ENCODE measurements around the gene BACH1. TPM values are rescaled to one million over a fixed set of nuclear protein-coding genes. Genes with fewer than 3 reads are reported as not detected.

The BACH1 gene
- total and polyA plus RNA-seq, 4 donors, result 9.2 to 106 (median 54.2) TPM

- 92 to 95% methylated on average over 11 of the region's 11 CpGs for WGBS, 2 donors
- TF ChIP-seq CTCF (IDR thresholded peaks at IDR 0.05; ENCODE audit: control extremely low read depth, extremely low read depth), result no peak
- peaks cover 4 to 24% (median 16%) of the 10 kb centered on the region in 4 donors for H3K36me3 ChIP-seq (ENCODE audit: control insufficient read depth in 4 of 4, insufficient read depth in 4 of 4, low read length in 4 of 4)
- no peaks in the 10 kb centered on the region for H3K27me3 ChIP-seq (ENCODE audit: control insufficient read depth in 3 of 3, insufficient read depth in 3 of 3, low read length in 2 of 3)
- H3K4me1 ChIP-seq (ENCODE audit: control insufficient read depth in 5 of 5, insufficient read depth in 5 of 5, low read length in 5 of 5), result peaks cover 3 to 21% (median 10%) of the 10 kb centered on the region in 5 donors
- no peaks in the 10 kb centered on the region for H3K9me3 ChIP-seq (ENCODE audit: control insufficient read depth in 4 of 4, insufficient read depth in 3 of 4, low read length in 3 of 4)
- DNase-seq, result no peak
- no peak for ATAC-seq (ENCODE audit: insufficient read depth, low FRiP score)
- no peak overlapping the region for H3K27ac ChIP-seq (ENCODE audit: low read depth in 1 of 2, low read length in 1 of 2)
- no peak overlapping the region for H3K4me3 ChIP-seq
- H3K9ac ChIP-seq (ENCODE audit: insufficient read depth in 1 of 2, low read length in 2 of 2), result no peak overlapping the region
Observed at GRCh38 chr21:29321932-29322928, 23.5 kb downstream of the BACH1 start.

GRCh38 chr21:29323189-29323588 is 24.5 kb downstream of the BACH1 start:
- DNase-seq (no peak), ATAC-seq (ENCODE audit: insufficient read depth, low FRiP score) (no peak)
- Histone ChIP-seq H3K27me3 (ENCODE audit: control insufficient read depth in 3 of 3, insufficient read depth in 3 of 3, low read length in 2 of 3) (no peaks in the 10 kb centered on the region), H3K9ac (ENCODE audit: insufficient read depth in 1 of 2, low read length in 2 of 2) (no peak overlapping the region), H3K36me3 (ENCODE audit: control insufficient read depth in 4 of 4, insufficient read depth in 4 of 4, low read length in 4 of 4) (peaks cover 7 to 26% (median 18%) of the 10 kb centered on the region in 4 donors), H3K4me1 (ENCODE audit: control insufficient read depth in 5 of 5, insufficient read depth in 5 of 5, low read length in 5 of 5) (peaks cover under 1 to 15% (median 7%) of the 10 kb centered on the region in 5 donors), H3K27ac (ENCODE audit: low read depth in 1 of 2, low read length in 1 of 2) (no peak overlapping the region), H3K4me3 (no peak overlapping the region), H3K9me3 (ENCODE audit: control insufficient read depth in 4 of 4, insufficient read depth in 3 of 4, low read length in 3 of 4) (no peaks in the 10 kb centered on the region)
- WGBS, 2 donors, result 88 to 95% methylated on average over 6 of the region's 6 CpGs
- TF ChIP-seq CTCF (IDR thresholded peaks at IDR 0.05; ENCODE audit: control extremely low read depth, extremely low read depth), result no peak

GRCh38 chr21:29326914-29327554 is 28.3 kb downstream of the BACH1 start:
- peaks cover 6 to 18% (median 17%) of the 10 kb centered on the region in 4 donors for H3K36me3 ChIP-seq (ENCODE audit: control insufficient read depth in 4 of 4, insufficient read depth in 4 of 4, low read length in 4 of 4)
- no peaks in the 10 kb centered on the region for H3K27me3 ChIP-seq (ENCODE audit: control insufficient read depth in 3 of 3, insufficient read depth in 3 of 3, low read length in 2 of 3)
- ATAC-seq (ENCODE audit: insufficient read depth, low FRiP score) (no peak), DNase-seq (no peak)
- H3K4me3 ChIP-seq, result no peak overlapping the region
- no peaks in the 10 kb centered on the region for H3K9me3 ChIP-seq (ENCODE audit: control insufficient read depth in 4 of 4, insufficient read depth in 3 of 4, low read length in 3 of 4)
- no peak for TF ChIP-seq CTCF (IDR thresholded peaks at IDR 0.05; ENCODE audit: control extremely low read depth, extremely low read depth)
- H3K9ac ChIP-seq (ENCODE audit: insufficient read depth in 1 of 2, low read length in 2 of 2), result no peak overlapping the region
- WGBS, 2 donors, result 95% methylated on average over 10 of the region's 10 CpGs
- H3K4me1 ChIP-seq (ENCODE audit: control insufficient read depth in 5 of 5, insufficient read depth in 5 of 5, low read length in 5 of 5), result peaks cover 0 to 3% (median 0%) of the 10 kb centered on the region in 5 donors
- no peak overlapping the region for H3K27ac ChIP-seq (ENCODE audit: low read depth in 1 of 2, low read length in 1 of 2)
